Thoracic aorta (tissue), 2 donors: ENCODE measurements around the gene PMPCA. TPM values are rescaled to one million over a fixed set of nuclear protein-coding genes. Genes with fewer than 3 reads are reported as not detected.

Experiments
- ATAC-seq: fragments of 150-250 bp; one replicate; pipeline ENCODE4 v1.8.0; 2017; ENCODE audit warnings: low read depth; ENCODE audit not compliant: insufficient number of reproducible peaks, low FRiP score
- DNase-seq: peaks from one replicate; pipeline ENCODE4 v3.0.0-alpha.2; 2020; ENCODE audit warnings: low spot score
- H3K27ac ChIP-seq, 2 donors: fragments of 200-600 bp; sonication (generic); 1 replicate in 1 of 2; 2 replicates in 1 of 2; pipeline ENCODE4 v1.5.1; 2016; ENCODE audit warnings: mild to moderate bottlenecking in 2 of 2, moderate library complexity in 2 of 2
- H3K27me3 ChIP-seq: fragments of 200-600 bp; sonication (generic); replicated peaks from 2 replicates; pipeline ENCODE4 v1.6.0; 2016; ENCODE audit warnings: mild to moderate bottlenecking; ENCODE audit not compliant: insufficient read depth
- H3K36me3 ChIP-seq: fragments of 200-600 bp; sonication (generic); one replicate; pipeline ENCODE4 v1.5.1; 2016
- H3K4me1 ChIP-seq, 2 donors: fragments of 200-600 bp; sonication (generic); 1 replicate in 1 of 2; 2 replicates in 1 of 2; pipeline versions ENCODE4 v1.5.1 to v1.6.0; 2016; ENCODE audit warnings: low read depth in 2 of 2, mild to moderate bottlenecking in 1 of 2; ENCODE audit not compliant: control insufficient read depth in 1 of 2
- H3K4me3 ChIP-seq: fragments of 200-600 bp; sonication (generic); 2 replicates; pipeline ENCODE4 v1.5.1; 2016; ENCODE audit warnings: mild to moderate bottlenecking
- H3K9me3 ChIP-seq: fragments of 200-600 bp; sonication (generic); 2 replicates; pipeline ENCODE4 v1.5.1; 2016
- total RNA-seq, 2 donors: library from RNA; depleted of rRNA; stranded (reverse); fragments of >200 nt; gene quantifications; one replicate each; pipeline versions ENCODE4 v1.1.0 to v1.2.3, GENCODE V29; 2016
- TF ChIP-seq, protein P1 (sequence below): fragments of 200-600 bp; sonication (generic); IDR thresholded peaks from one replicate; pipeline ENCODE4 v1.5.1; 2019; ENCODE audit warnings: antibody characterized with exemption

PMPCA gene
- total RNA-seq, 2 donors from 2014 or later: 28.7 to 43.0 TPM

DNA sequence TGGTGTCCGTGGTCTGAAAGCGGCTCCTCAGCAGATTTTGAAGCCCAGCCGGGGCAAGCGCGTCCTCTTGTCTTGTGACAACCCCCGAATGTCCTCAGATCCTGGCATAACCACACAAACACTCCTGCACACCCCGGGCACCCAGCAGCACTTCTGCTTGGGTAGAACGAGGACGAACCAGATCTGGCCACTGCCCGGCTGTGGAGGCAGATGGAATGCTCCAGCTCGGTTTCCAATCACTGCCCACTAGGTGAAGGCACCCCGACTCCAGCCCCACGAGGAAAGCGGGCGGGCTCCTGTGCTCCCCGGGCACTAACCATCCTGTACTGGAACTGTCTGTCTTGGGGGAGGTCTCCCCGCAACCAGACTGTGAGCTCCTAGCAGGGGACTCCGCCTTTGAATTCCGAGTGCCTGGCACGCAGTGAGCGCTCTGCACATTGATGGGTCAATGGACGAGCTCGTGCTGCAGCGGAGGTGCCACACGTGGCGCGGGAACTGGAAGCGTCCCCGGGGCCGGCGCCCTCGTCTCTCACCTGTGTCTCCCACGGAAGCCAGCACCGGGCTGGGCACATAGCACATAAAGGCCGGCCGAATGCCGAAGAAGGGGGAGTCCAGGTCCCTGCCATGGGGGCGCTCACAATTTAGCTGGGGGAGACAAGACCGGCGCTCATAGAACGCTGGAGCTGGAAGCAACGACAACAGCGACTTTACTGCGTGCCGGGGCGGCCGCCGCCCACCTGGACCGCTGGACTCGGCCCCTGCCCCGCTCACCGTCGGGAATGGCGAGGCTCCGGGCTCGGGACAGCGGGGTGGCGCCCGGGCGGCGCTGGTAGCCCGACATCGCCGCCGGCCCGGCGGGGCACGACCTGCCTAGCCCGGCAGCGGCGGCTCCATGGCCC is 652 bp upstream of the PMPCA start:
- Histone ChIP-seq H3K4me3 (peak overlapping the region; percentile 98), H3K4me1 (peaks cover 14 to 26% of the 10 kb centered on the region in 2 donors), H3K9me3 (no peaks in the 10 kb centered on the region), H3K36me3 (peaks cover 34% of the 10 kb centered on the region), H3K27me3 (no peaks in the 10 kb centered on the region), H3K27ac (peak overlapping the region in 1 of 2 donors; percentile 54)
- DNase-seq: no peak
- TF ChIP-seq, protein P1, sequence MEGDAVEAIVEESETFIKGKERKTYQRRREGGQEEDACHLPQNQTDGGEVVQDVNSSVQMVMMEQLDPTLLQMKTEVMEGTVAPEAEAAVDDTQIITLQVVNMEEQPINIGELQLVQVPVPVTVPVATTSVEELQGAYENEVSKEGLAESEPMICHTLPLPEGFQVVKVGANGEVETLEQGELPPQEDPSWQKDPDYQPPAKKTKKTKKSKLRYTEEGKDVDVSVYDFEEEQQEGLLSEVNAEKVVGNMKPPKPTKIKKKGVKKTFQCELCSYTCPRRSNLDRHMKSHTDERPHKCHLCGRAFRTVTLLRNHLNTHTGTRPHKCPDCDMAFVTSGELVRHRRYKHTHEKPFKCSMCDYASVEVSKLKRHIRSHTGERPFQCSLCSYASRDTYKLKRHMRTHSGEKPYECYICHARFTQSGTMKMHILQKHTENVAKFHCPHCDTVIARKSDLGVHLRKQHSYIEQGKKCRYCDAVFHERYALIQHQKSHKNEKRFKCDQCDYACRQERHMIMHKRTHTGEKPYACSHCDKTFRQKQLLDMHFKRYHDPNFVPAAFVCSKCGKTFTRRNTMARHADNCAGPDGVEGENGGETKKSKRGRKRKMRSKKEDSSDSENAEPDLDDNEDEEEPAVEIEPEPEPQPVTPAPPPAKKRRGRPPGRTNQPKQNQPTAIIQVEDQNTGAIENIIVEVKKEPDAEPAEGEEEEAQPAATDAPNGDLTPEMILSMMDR: no peak
- ATAC-seq: no peak

- TF ChIP-seq, protein P1: no peak
- no peak overlapping the region for H3K27ac ChIP-seq
- no peak for ATAC-seq
- no peaks in the 10 kb centered on the region for H3K27me3 ChIP-seq
- H3K9me3 ChIP-seq: no peaks in the 10 kb centered on the region
- H3K4me3 ChIP-seq: peak overlapping the region; percentile 98
- DNase-seq: no peak
- peaks cover 14 to 26% of the 10 kb centered on the region in 2 donors for H3K4me1 ChIP-seq
- peaks cover 34% of the 10 kb centered on the region for H3K36me3 ChIP-seq
Observed at GRCh38 chr9:136411378-136411777, 920 bp downstream of the PMPCA start.

GRCh38 chr9:136412962-136413361 is 2.5 kb downstream of the PMPCA start:
- peaks cover 14 to 26% of the 10 kb centered on the region in 2 donors for H3K4me1 ChIP-seq
- no peaks in the 10 kb centered on the region for H3K9me3 ChIP-seq
- no peak for DNase-seq
- TF ChIP-seq, protein P1: no peak
- H3K27ac ChIP-seq: no peak overlapping the region
- peaks cover 45% of the 10 kb centered on the region for H3K36me3 ChIP-seq
- no peaks in the 10 kb centered on the region for H3K27me3 ChIP-seq
- no peak for ATAC-seq
- no peak overlapping the region for H3K4me3 ChIP-seq

DNA sequence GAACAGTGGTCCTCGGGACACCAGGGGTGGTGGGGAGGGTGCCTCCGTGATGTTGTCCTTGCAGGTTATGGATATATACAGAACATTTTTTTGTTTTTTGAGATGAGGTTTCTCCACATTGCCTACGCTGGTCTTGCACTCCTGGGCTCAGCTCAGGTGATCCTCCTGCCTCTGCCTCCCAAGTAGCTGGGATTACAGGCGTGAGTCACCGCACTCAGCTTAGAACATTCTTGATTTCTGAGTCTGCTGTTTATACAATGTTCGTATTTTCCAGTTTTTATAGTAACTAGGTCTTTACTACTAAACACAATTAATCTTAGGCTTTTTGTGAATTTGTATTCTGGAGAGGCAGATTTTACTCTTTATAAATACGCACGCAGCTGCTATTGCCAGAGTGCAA is 6.0 kb downstream of the PMPCA start:
- no peaks in the 10 kb centered on the region for H3K27me3 ChIP-seq
- peaks cover 76% of the 10 kb centered on the region for H3K36me3 ChIP-seq
- no peaks in the 10 kb centered on the region for H3K9me3 ChIP-seq
- no peak overlapping the region for H3K27ac ChIP-seq
- ATAC-seq (no peak), DNase-seq (no peak)
- H3K4me1 ChIP-seq: peaks cover 5 to 6% of the 10 kb centered on the region in 2 donors
- H3K4me3 ChIP-seq: no peak overlapping the region
- TF ChIP-seq, protein P1: no peak

- Histone ChIP-seq H3K36me3 (peaks cover 81% of the 10 kb centered on the region), H3K4me1 (peaks cover 0 to under 1% of the 10 kb centered on the region in 2 donors), H3K27ac (no peak overlapping the region), H3K27me3 (no peaks in the 10 kb centered on the region), H3K4me3 (no peak overlapping the region), H3K9me3 (no peaks in the 10 kb centered on the region)
- ATAC-seq (no peak), DNase-seq (no peak)
- TF ChIP-seq, protein P1: no peak
Observed at GRCh38 chr9:136416914-136417313, 6.5 kb downstream of the PMPCA start.
